Adrenal gland (tissue), 12 donors: ENCODE measurements around the gene KLHL29. TPM values are rescaled to one million over a fixed set of nuclear protein-coding genes. Genes with fewer than 3 reads are reported as not detected.

Source experiments
- DNase-seq, 7 donors: peaks; one replicate each; pipeline ENCODE4 v3.0.0-alpha.2; 2019 to 2020
- H3K27ac ChIP-seq, 5 donors: fragments of 200-600 bp; sonication (generic) in 4 of 5; 1 replicate in 3 of 5; 2 replicates in 2 of 5; pipeline versions ENCODE4 v1.5.1 to v1.8.0; 2016 to 2020; ENCODE audit warnings: mild to moderate bottlenecking in 1 of 5
- H3K27me3 ChIP-seq: fragments of 200-600 bp; 2 replicates; pipeline ENCODE4 v1.8.0; 2021
- H3K36me3 ChIP-seq, 2 donors: fragments of 200-600 bp; replicated peaks in 1 of 2; 1 replicate in 1 of 2; 2 replicates in 1 of 2; pipeline versions ENCODE4 v1.5.1 to v1.8.0; 2018 to 2022
- H3K4me1 ChIP-seq, 2 donors: fragments of 200-600 bp; replicated peaks in 1 of 2; 1 replicate in 1 of 2; 2 replicates in 1 of 2; pipeline versions ENCODE4 v1.5.1 to v1.8.0; 2018 to 2021
- H3K4me3 ChIP-seq, 4 donors: fragments of 200-600 bp; sonication (generic) in 3 of 4; one replicate each; pipeline ENCODE4 v1.5.1; 2016 to 2018
- H3K9me3 ChIP-seq, 3 donors: fragments of 200-600 bp; sonication (generic) in 1 of 3; replicated peaks in 1 of 3; 1 replicate in 2 of 3; 2 replicates in 1 of 3; pipeline versions ENCODE4 v1.5.1 to v1.8.0; 2016 to 2021
- CTCF ChIP-seq, 6 experiments: fragments of 450-650 bp in 4 of 6; fragments of 200-600 bp in 2 of 6; sonication (generic) in 1 of 6; IDR thresholded peaks; 1 replicate in 5 of 6; 2 replicates in 1 of 6; pipeline versions ENCODE4 v1.5.1 to v1.8.0; 2016 to 2021; ENCODE audit warnings: antibody characterized with exemption in 6 of 6, mild to moderate bottlenecking in 2 of 6, moderate library complexity in 1 of 6
- POLR2A ChIP-seq, 2 donors: fragments of 450-650 bp; IDR thresholded peaks; one replicate each; pipeline ENCODE4 v1.6.1; 2017; ENCODE audit warnings: antibody characterized with exemption in 2 of 2, mild to moderate bottlenecking in 2 of 2, moderate library complexity in 1 of 2
- WGBS, 4 donors: extraction: QIAGEN DNeasy Blood & Tissue Kit in 2 of 4; methylation state at CpG; one replicate each; pipeline versions ENCODE4 v1.1.5 to v1.1.7; 2013 to 2017; 5-methylcytosine and 5-hydroxymethylcytosine counted together
- intact Hi-C, 2 donors: fragments of 100-400 bp; cut with DNase I; formaldehyde crosslinking; loops; one replicate each; pipeline versions ENCODE4 v1.14.1 to v1.15.0; 2022 to 2023
- polyA plus RNA-seq, 3 donors: library from polyadenylated mRNA; stranded (reverse); fragments of 200-250 nt in 2 of 3; fragments of 350-450 nt in 1 of 3; fragmentation: Illumina TruSeq in 1 of 3; extraction: RNeasy Lipid Tissue Mini Kit (QIAGEN cat#74804) in 1 of 3; gene quantifications; one replicate each; pipeline ENCODE4 v1.2.3, GENCODE V29; 2013 to 2014
- total RNA-seq, 9 donors: library from RNA; depleted of rRNA in 4 of 9; stranded (reverse); fragments of >200 nt in 4 of 9; fragments of 120-200 nt in 1 of 9; fragmentation: NEBNext Ultra II Directional in 1 of 9; extraction: Animal tissue kit (Norgen Biotek cat#: 25700) in 1 of 9; gene quantifications; one replicate each; pipeline versions ENCODE4 v1.1.0 to v1.2.4, GENCODE V29; 2013 to 2023
- donor health status: healthy with polysubstance abuse.
- donor health status: Bipolar disorder and iron deficiency.
- donor health status: DM: yes; HTN: yes; CAD: no.
- donor health status: DM: no; HTN: no; CAD: no.
- donor health status: DM: no; HTN: no; CAD: no.
- donor health status: DM: yes; HTN: yes; CAD: no.

Gene KLHL29
- total and polyA plus RNA-seq, 12 donors = 1.9 to 24.5 (median 15.7) TPM

DNA sequence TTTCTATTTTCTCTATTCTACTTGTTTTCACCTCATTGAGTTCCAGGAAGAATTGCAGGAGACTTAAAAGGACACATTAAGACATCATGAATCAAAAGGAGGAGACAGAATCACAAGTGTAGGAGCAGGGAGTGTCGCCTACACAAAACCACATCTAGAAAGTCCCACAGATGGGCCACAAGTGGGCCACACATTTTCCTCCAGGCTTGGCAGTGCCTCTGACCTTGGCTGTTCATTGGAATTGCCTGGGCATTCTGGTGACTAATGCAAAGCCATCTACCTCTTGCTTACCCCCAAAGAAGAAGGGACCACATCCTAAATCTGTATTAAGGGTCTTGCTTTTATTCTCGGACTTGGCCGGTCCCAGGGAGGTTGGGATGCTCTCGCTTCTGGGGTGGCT, 103.6 kb downstream of the KLHL29 start:
- 84 to 97% (median 92%) methylated on average over 4 of the region's 4 CpGs for WGBS, 4 donors
- DNase-seq = peak in 2 of 7 donors; percentile 48 to 54

GRCh38 chr2:23489471-23490322, 104.7 kb downstream of the KLHL29 start:
- H3K9me3 ChIP-seq = no peaks in the 10 kb centered on the region
- no peak for TF ChIP-seq CTCF (IDR thresholded peaks at IDR 0.05)
- TF ChIP-seq POLR2A (IDR thresholded peaks at IDR 0.05) = peak in 1 of 2 donors; percentile 42
- WGBS, 4 donors = 62 to 74% (median 64%) methylated on average over 19 of the region's 19 CpGs
- H3K4me1 ChIP-seq = peaks cover 34 to 58% of the 10 kb centered on the region in 2 donors
- no peaks in the 10 kb centered on the region for H3K27me3 ChIP-seq
- H3K36me3 ChIP-seq = no peaks in the 10 kb centered on the region
- H3K4me3 ChIP-seq = no peak overlapping the region
- intact Hi-C loops = no loop called here
- peak; percentile 63 to 78 (median 74) for DNase-seq
- peak overlapping the region; percentile 25 to 93 (median 78) for H3K27ac ChIP-seq

More for the DNA sequence above, 103.6 kb downstream of the KLHL29 start:
- intact Hi-C loops = no loop called here
- Histone ChIP-seq H3K4me1 (peaks cover 34 to 59% of the 10 kb centered on the region in 2 donors), H3K27me3 (no peaks in the 10 kb centered on the region), H3K36me3 (no peaks in the 10 kb centered on the region), H3K9me3 (no peaks in the 10 kb centered on the region), H3K27ac (peak overlapping the region; percentile 25 to 93 (median 78)), H3K4me3 (no peak overlapping the region)
- TF ChIP-seq CTCF (IDR thresholded peaks at IDR 0.05) (no peak), POLR2A (IDR thresholded peaks at IDR 0.05) (no peak)

DNA sequence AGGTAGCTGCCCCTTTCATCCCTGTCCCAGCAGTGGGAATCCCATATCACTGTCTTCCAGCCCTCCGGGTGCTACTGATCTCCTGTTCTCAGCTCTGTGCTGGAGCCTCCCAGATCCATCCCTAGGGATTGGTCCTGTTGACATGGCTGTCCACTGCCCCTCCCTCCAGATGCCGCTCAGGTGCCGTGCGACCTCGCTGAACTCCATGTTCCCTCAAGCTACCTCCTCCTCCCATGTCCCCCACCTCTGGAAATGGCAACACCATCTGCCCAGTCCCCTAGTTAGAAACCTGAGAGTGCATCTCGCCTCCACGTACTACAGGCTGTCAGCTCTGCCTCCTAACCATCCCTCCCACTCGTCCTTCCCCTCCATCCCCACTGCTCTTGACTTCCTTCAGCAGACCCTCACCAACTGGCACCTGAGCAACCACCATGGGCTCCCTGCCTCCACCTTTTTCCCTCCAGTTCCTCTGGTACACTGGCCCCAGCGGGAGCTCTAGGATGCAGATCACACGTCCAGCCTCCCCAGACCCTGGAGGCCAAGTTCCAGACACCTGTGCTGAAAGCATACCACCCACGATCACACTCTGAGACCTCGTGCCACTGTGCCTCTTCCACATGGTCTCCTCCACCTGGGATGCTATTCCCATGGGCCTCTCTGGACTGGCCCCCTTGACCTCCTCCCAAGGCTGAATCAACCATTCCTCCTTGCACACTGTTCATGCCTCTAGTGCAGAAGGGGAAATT, 106.8 kb downstream of the KLHL29 start:
- TF ChIP-seq CTCF (IDR thresholded peaks at IDR 0.05) = no peak
- no peak for TF ChIP-seq POLR2A (IDR thresholded peaks at IDR 0.05)
- 93 to 96% (median 95%) methylated on average over 12 of the region's 12 CpGs for WGBS, 4 donors
- Histone ChIP-seq H3K36me3 (no peaks in the 10 kb centered on the region), H3K4me3 (no peak overlapping the region), H3K4me1 (peaks cover 22 to 45% of the 10 kb centered on the region in 2 donors), H3K27me3 (no peaks in the 10 kb centered on the region), H3K27ac (peak overlapping the region in 1 of 5 donors; percentile 62), H3K9me3 (no peaks in the 10 kb centered on the region)
- no peak for DNase-seq
- intact Hi-C loops = no loop called here

GRCh38 chr2:23492337-23492675, 107.3 kb downstream of the KLHL29 start:
- Histone ChIP-seq H3K36me3 (no peaks in the 10 kb centered on the region), H3K27ac (peak overlapping the region in 2 of 5 donors; percentile 27 to 62), H3K4me1 (peaks cover 16 to 45% of the 10 kb centered on the region in 2 donors), H3K9me3 (no peaks in the 10 kb centered on the region), H3K27me3 (no peaks in the 10 kb centered on the region), H3K4me3 (no peak overlapping the region)
- 70 to 80% (median 75%) methylated on average over 4 to 5 of the region's 5 CpGs for WGBS, 4 donors
- TF ChIP-seq POLR2A (IDR thresholded peaks at IDR 0.05) (no peak), CTCF (IDR thresholded peaks at IDR 0.05) (no peak)
- no peak for DNase-seq
- intact Hi-C loops = no loop called here
